Head of caudate nucleus (tissue), 42 donors: ENCODE results near the gene C5orf47.

Experiments
- DNase-seq, 42 donors: peaks; one replicate each; pipeline versions ENCODE4 v3.0.0 to v3.0.0-alpha.2; 2020 to 2021; ENCODE audit warnings: mixed read lengths in 7 of 42
- intact Hi-C: fragments of 100-400 bp; cut with DNase I; formaldehyde crosslinking; loops from one replicate; pipeline ENCODE4 v1.15.0; 2022

C5orf47 gene

DNA sequence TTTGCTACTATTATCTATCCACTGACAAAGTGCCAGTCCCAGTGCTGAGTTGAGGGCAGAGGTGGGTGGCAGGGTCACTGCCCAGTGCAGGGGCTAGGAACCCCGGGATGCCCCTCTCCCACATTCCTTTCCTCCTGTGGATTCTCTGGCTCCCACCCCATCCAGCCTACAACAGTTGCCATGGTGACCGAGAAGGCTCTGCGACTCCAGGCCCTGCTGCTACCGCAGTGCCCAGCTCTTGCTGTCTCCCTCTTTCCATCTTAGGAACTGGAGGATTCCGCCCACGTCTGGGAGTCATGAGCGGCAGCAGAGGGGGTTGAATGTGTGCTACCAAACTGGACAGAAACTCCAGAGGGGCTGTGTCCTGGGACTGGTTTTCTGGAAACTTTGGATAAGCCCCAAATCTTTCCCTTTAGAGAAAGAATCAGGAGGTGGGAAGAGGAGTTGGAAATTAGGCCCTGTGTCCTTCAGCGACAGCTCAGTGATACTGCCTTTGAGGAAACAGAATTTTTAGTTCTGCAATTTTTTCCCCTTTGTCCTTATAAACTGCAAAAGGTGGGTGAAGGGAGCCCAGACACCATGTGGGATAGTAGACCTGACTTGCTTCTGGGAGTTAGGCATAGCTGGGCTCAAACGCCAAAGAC is 20.7 kb upstream of the C5orf47 start:
- intact Hi-C loops = no loop called here
- DNase-seq = peak in 4 of 42 donors; percentile 29 to 61 (median 36)

DNA sequence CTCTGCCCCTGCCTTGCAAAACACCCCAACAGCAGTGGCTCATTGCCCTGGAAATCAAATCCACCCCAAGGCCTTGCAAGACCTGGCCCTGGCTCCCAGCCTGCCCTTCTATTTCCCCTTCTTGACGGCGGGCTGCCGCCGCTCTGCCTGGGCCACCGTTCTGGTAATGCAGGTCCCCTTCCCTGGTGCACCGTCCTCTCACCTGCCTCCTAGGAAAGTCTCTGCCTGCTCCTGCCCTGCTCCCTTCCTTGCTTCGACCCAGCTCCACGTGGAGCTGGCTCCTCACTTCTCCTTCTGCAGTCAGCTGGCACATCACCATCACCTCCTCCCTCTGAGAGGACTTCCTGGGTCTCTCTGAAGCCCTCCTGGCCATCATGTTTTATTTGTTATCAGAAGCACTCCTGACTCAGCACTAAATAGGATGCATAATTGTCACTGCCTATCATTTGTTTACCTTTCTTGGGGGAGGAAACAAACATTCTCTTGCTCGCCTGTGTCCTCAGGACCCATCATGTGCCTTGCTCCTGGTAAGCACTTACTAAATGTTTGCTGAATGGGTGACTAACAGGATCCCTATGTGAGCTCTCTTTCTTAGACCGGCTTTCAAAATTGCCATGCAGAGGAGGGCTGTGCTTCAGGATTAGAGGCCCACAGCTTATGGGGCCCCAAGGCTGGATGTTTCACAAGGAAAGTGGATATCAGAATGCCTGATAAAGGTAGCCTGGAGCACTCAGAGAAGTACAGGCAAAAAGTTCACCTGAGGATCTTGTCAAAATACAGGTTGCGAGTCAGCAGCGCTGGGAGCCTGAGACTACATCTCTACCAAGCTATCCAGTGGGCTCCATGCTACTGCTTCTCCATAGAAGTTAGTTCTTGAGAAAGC is 19.6 kb upstream of the C5orf47 start:
- intact Hi-C loops = loop anchor here (5.0 kb wide), 1 partner anchor 82 kb away; the partner anchor contains the start of gene CPEB4
- DNase-seq = no peak

DNA sequence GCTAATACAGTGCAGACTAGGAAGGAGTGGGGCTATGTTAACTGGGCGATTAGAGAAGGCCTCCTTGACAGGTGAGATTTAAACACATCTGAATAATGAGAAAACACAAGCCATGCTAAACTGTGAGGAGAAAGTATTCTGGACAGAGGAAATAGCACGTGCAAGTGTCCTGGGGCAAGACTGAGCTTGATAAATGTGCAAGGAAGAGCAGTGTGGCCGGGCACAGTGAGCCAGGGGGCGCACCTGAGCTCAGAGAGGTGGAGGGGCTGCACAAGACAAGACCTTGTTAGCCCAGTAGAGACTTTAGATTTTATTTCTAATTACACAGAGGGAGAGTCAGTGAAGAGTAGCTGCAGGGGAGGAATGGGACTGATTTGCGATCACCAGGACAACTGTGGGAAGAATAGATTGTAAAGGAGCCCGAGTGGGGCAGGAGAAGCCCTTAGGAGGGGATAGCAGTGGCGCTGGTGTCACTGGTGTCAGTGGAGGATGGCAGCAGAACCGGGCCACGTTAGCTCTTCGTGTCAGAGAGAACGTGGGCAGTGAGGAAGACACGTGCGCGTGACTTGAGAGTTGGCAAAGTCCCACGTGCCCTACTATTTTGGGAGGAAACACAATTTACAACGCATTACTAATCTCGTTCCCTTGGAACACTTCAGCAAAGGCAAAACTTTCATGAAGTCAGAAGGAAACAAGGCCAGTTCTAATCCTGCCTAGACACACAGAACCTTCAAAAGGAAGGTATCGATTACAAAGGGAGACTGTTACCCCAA is 17.9 kb upstream of the C5orf47 start:
- intact Hi-C loops = loop anchor here (5.0 kb wide), 1 partner anchor 84 kb away; the partner anchor contains the start of gene CPEB4

GRCh38 chr5:173971681-173972345 is 17.2 kb upstream of the C5orf47 start:
- intact Hi-C loops = loop anchor here (2.0 to 5.0 kb wide), 2 partner anchors 85 to 353 kb away; partner anchors contain the start of gene CPEB4
- DNase-seq = no peak

More for the DNA sequence above, 17.9 kb upstream of the C5orf47 start:
- peak in 31 of 42 donors; percentile 36 to 82 (median 58) for DNase-seq

- no peak for DNase-seq
- intact Hi-C loops = loop anchor here (2.0 to 5.0 kb wide), 2 partner anchors 85 to 354 kb away; partner anchors contain the start of gene CPEB4
Measured at GRCh38 chr5:173972607-173972924, 16.4 kb upstream of the C5orf47 start.

GRCh38 chr5:173972925-173973615 is 15.9 kb upstream of the C5orf47 start:
- peak; percentile 74 to 97 (median 91) for DNase-seq
- intact Hi-C loops = loop anchor here (2.0 to 5.0 kb wide), 2 partner anchors 86 to 354 kb away; partner anchors contain the start of gene CPEB4

- peak in 32 of 42 donors; percentile 28 to 80 (median 58) for DNase-seq
Measured at GRCh38 chr5:173973616-173973969, 15.4 kb upstream of the C5orf47 start.

DNA sequence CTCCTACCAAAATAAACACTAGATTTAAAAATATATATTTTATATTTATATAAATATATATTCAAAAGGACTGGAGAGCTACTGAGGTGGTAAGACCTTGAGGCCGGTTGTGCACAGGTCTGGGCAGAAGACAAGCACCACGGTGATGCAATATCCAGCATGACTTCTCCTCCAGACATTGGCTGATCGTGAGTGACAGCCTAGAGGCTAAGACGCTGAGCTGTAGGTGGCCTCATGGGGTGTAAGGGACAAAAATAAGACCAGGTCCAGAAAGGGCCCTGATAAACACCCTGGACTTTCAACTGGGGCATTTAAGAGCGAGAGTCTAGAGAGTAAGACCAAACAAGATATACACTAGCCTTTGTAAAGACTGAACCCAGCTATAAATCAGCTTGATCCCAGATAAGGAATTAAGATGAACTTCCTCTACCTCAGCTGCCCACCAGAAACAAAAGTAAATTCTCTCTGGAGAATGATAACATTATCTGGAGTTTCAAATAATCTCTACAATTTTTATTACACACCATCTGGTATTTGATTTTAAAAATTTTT is 14.2 kb upstream of the C5orf47 start:
- DNase-seq = no peak
- intact Hi-C loops = loop anchor here (5.0 kb wide), 1 partner anchor 87 kb away; the partner anchor contains the start of gene CPEB4

More at GRCh38 chr5:173973616-173973969, 15.4 kb upstream of the C5orf47 start:
- intact Hi-C loops = loop anchor here (2.0 to 5.0 kb wide), 2 partner anchors 86 to 355 kb away; partner anchors contain the start of gene CPEB4

DNA sequence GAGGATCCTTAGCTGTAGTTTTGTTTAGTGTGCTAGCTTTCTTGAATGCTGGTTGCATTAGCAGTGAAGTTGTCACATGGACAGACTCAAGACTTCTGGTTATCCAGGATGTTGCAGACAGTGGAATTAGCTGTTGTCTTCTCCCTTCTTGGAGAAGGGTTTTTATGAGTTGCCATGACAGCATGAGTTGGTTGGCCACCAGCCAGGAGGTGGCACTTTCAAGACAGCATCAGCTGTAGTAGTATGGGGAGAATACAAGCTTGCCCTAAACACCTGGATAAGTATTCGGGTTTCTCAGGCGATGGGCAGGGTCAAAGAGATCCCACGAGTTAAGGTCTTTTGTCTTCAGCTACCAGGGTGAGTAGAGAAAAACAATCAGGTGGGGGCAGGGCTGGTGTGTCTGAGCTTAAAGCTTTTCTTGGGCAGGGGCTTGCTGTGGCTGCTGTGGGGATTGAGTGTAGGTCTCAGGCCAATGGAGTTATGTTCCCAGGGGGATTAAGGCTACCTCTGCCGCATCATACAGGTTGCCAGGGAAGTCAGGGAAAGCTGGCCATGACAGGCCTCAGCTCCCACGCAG is 7.7 kb upstream of the C5orf47 start:
- no peak for DNase-seq
- intact Hi-C loops = no loop called here

- intact Hi-C loops = no loop called here
- DNase-seq = peak in 3 of 42 donors; percentile 11 to 60 (median 43)
Measured at GRCh38 chr5:173984218-173984617, 4.8 kb upstream of the C5orf47 start.

- peak in 11 of 42 donors; percentile 12 to 63 (median 44) for DNase-seq
- intact Hi-C loops = no loop called here
Measured at GRCh38 chr5:173989432-173990082, 587 bp downstream of the C5orf47 start.

GRCh38 chr5:173997331-173997730 is 8.4 kb downstream of the C5orf47 start:
- intact Hi-C loops = no loop called here
- no peak for DNase-seq

GRCh38 chr5:173998531-173998930 is 9.6 kb downstream of the C5orf47 start:
- no peak for DNase-seq
- intact Hi-C loops = no loop called here

DNA sequence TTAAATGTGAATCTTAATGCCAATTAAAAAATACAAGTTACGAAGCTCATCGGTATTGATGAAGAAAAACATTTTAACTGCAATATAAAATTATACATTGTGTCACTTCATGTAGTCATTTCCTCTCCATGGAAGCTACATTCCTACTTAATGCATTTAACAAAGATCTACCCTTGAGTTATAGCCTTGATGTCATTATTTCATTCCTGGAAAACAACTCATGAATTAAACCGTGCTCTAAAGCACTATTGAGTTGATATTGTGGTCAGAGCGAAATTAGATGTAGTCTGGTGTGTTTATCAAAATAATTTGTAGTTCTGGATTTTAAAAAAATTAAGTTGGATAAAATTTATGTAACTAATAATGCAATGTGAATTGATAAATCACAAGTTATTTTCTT is 11.1 kb downstream of the C5orf47 start:
- intact Hi-C loops = no loop called here
- DNase-seq = no peak

DNA sequence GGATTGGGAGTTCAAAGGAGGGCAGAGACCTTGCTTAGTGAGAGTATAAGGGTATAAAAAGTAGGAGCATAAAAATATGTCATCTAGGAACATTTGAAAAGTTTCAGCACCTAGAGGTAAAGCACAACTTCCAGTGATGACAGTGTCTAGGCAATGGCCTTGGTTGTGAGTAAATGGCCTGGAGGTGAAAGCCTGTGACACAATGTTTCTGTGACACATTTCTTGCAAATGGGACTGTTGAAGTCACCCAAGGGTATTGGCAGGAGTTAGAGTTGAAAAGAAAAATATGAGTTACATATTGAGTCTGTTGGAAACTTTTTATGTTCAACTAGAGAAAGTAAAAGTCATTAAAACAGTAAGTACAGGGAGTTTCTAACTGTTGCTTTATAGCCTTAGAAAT is 14.8 kb downstream of the C5orf47 start:
- DNase-seq = no peak
- intact Hi-C loops = no loop called here

GRCh38 chr5:174008922-174009321 is 20.0 kb downstream of the C5orf47 start:
- intact Hi-C loops = no loop called here
- no peak for DNase-seq

DNA sequence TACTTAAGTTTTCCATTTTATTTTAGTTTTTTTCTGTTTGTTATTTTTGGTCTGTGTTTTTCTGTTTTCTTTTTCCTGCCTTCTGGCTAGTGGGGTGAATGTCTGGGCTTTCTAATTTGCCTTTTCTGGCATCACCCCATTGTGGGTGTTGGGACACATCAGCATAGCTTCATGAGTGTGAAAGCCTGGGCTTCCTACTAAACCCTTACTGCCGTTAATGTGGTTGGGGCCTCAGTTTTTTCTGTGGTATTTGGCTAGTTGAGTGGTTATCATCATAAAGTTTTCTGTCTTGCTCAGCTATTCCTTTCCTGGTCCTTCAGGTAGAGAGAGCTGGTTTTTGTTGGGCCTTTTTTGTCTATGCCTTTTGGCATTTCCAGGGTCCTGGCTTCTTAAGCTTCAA is 21.4 kb downstream of the C5orf47 start:
- intact Hi-C loops = no loop called here
- no peak for DNase-seq
